WTC11 (cell line): ENCODE measurements around the gene LGALS12. TPM values are rescaled to one million over a fixed set of nuclear protein-coding genes. Genes with fewer than 3 reads are reported as not detected.
A peak's percentile ranks its signal among the peaks of the same experiment; 100 is the strongest.

Source experiments
- ATAC-seq: fragments of 200-7000 bp; cut with Tn5 transposase; 2 replicates; pipeline ENCODE4 v1.10.0; 2021; ENCODE audit warnings: mild to moderate bottlenecking, moderate library complexity
- CTCF ChIA-PET: fragments of 300-600 bp; sonication (Branson Sonifier 250); formaldehyde crosslinking; loops from one replicate; lab custom pipeline; 2021; ENCODE audit warnings: antibody characterized with exemption; lab: Charles Lee
- POLR2A ChIA-PET: fragments of 350-600 bp; sonication (Branson Sonifier 250); formaldehyde crosslinking; loops from one replicate; lab custom pipeline; 2021; ENCODE audit warnings: antibody characterized with exemption; lab: Charles Lee
- DNase-seq: peaks from one replicate; pipeline ENCODE4 v3.0.0; 2021; ENCODE audit warnings: low spot score
- H3K27ac Mint-ChIP-seq: 2 replicates; pipeline ENCODE4 v1.8.0; 2021; ENCODE audit warnings: mixed read lengths
- H3K27me3 Mint-ChIP-seq: 2 replicates; pipeline ENCODE4 v1.8.0; 2021; ENCODE audit warnings: low read depth, mild to moderate bottlenecking, moderate library complexity, mixed read lengths
- H3K36me3 Mint-ChIP-seq: 2 replicates; pipeline ENCODE4 v1.8.0; 2021; ENCODE audit warnings: mixed read lengths
- H3K4me1 Mint-ChIP-seq: 2 replicates; pipeline ENCODE4 v1.8.0; 2022; ENCODE audit warnings: mixed read lengths
- H3K4me3 Mint-ChIP-seq: 2 replicates; pipeline ENCODE4 v1.8.0; 2021; ENCODE audit warnings: mild to moderate bottlenecking, moderate library complexity, mixed read lengths
- H3K9me3 Mint-ChIP-seq: 2 replicates; pipeline ENCODE4 v1.8.0; 2021; ENCODE audit warnings: mixed read lengths
- CBFB ChIP-seq: sonication (generic); formaldehyde crosslinking; IDR thresholded peaks from 2 replicates; pipeline ENCODE4 v1.8.1; 2022; ENCODE audit warnings: mild to moderate bottlenecking, low read depth, missing genetic modification reagents
- CREM ChIP-seq: sonication (generic); formaldehyde crosslinking; IDR thresholded peaks from 2 replicates; pipeline ENCODE4 v1.8.1; 2022; ENCODE audit warnings: mild to moderate bottlenecking, missing genetic modification reagents, moderate library complexity
- FOXJ3 ChIP-seq: sonication (generic); formaldehyde crosslinking; IDR thresholded peaks from 2 replicates; pipeline ENCODE4 v1.9.0; 2021; ENCODE audit warnings: missing genetic modification reagents, mild to moderate bottlenecking, borderline replicate concordance
- HMGA2 ChIP-seq: fragments of 250-450 bp; sonication (Bioruptor Pico); IDR thresholded peaks from 2 replicates; pipeline ENCODE4 v1.4.0; 2021; ENCODE audit warnings: mild to moderate bottlenecking, moderate library complexity
- IRF2 ChIP-seq: sonication (generic); formaldehyde crosslinking; IDR thresholded peaks from 2 replicates; pipeline ENCODE4 v1.8.0; 2022; ENCODE audit warnings: low read depth, missing genetic modification reagents, borderline replicate concordance
- JAZF1 ChIP-seq: fragments of 250-450 bp; sonication (Bioruptor Pico); IDR thresholded peaks from 2 replicates; pipeline ENCODE4 v1.9.0; 2021; ENCODE audit warnings: moderate library complexity, mild to moderate bottlenecking, inconsistent platforms
- MXD4 ChIP-seq: fragments of 250-450 bp; sonication (Bioruptor Pico); IDR thresholded peaks from 2 replicates; pipeline ENCODE4 v1.8.0; 2021; ENCODE audit warnings: mild to moderate bottlenecking, moderate library complexity, borderline replicate concordance
- MYBL2 ChIP-seq: sonication (generic); formaldehyde crosslinking; IDR thresholded peaks from 2 replicates; pipeline ENCODE4 v1.8.1; 2023; ENCODE audit warnings: mild to moderate bottlenecking, moderate library complexity, missing genetic modification reagents
- SMAD3 ChIP-seq: sonication (generic); formaldehyde crosslinking; IDR thresholded peaks from 2 replicates; pipeline ENCODE4 v1.8.0; 2022; ENCODE audit warnings: missing genetic modification reagents, mild to moderate bottlenecking, borderline replicate concordance
- SMAD4 ChIP-seq: sonication (generic); formaldehyde crosslinking; IDR thresholded peaks from 2 replicates; pipeline ENCODE4 v1.8.0; 2022; ENCODE audit warnings: mild to moderate bottlenecking, missing genetic modification reagents
- ZBTB21 ChIP-seq: sonication (generic); formaldehyde crosslinking; IDR thresholded peaks from 2 replicates; pipeline ENCODE4 v1.8.1; 2023; ENCODE audit warnings: mild to moderate bottlenecking, missing genetic modification reagents, borderline replicate concordance
- ZNF219 ChIP-seq: sonication (generic); formaldehyde crosslinking; IDR thresholded peaks from 2 replicates; pipeline ENCODE4 v1.8.0; 2023; ENCODE audit warnings: missing genetic modification reagents, mild to moderate bottlenecking, borderline replicate concordance
- ZNF263 ChIP-seq: sonication (generic); formaldehyde crosslinking; IDR thresholded peaks from 2 replicates; pipeline ENCODE4 v1.8.1; 2022; ENCODE audit warnings: low read depth, mild to moderate bottlenecking, moderate library complexity, missing genetic modification reagents
- ZNF317 ChIP-seq: sonication (generic); formaldehyde crosslinking; IDR thresholded peaks from 2 replicates; pipeline ENCODE4 v1.8.1; 2023; ENCODE audit warnings: low read depth, mild to moderate bottlenecking, moderate library complexity, missing genetic modification reagents, borderline replicate concordance
- ZNF416 ChIP-seq: fragments of 250-450 bp; sonication (Bioruptor Pico); IDR thresholded peaks from 2 replicates; pipeline ENCODE4 v1.9.0; 2021; ENCODE audit warnings: mild to moderate bottlenecking, inconsistent platforms
- total RNA-seq: library from RNA; stranded (reverse); gene quantifications from 3 replicates; pipeline ENCODE4 v1.2.3, GENCODE V29; 2021
- TF ChIP-seq, protein P1 (sequence below): sonication (generic); formaldehyde crosslinking; IDR thresholded peaks from 2 replicates; pipeline ENCODE4 v1.8.0; 2022; ENCODE audit warnings: mild to moderate bottlenecking, missing genetic modification reagents
- TF ChIP-seq, protein P2 (sequence below): fragments of 200-600 bp; IDR thresholded peaks from 2 replicates; pipeline ENCODE4 v1.8.0; 2022; ENCODE audit warnings: antibody characterized with exemption
- TF ChIP-seq, protein P3 (sequence below): fragments of 250-450 bp; sonication (Bioruptor Pico); IDR thresholded peaks from 2 replicates; pipeline ENCODE4 v2.1.2; 2022; ENCODE audit warnings: mild to moderate bottlenecking, moderate library complexity
- TF ChIP-seq, protein P4 (sequence below): sonication (generic); formaldehyde crosslinking; IDR thresholded peaks from 2 replicates; pipeline ENCODE4 v1.8.1; 2022; ENCODE audit warnings: mild to moderate bottlenecking, moderate library complexity, missing genetic modification reagents
- TF ChIP-seq, protein P5 (sequence below): sonication (generic); formaldehyde crosslinking; IDR thresholded peaks from 2 replicates; pipeline ENCODE4 v1.8.0; 2023; ENCODE audit warnings: missing genetic modification reagents
- TF ChIP-seq, protein P6 (sequence below): sonication (generic); formaldehyde crosslinking; conservative IDR thresholded peaks from 2 replicates; pipeline ENCODE4 v1.8.1; 2022; ENCODE audit warnings: mild to moderate bottlenecking, missing genetic modification reagents
- TF ChIP-seq, protein P7 (sequence below): sonication (generic); formaldehyde crosslinking; IDR thresholded peaks from 2 replicates; pipeline ENCODE4 v1.8.0; 2022; ENCODE audit warnings: mild to moderate bottlenecking, missing genetic modification reagents

Gene LGALS12
- total RNA-seq, 1 experiment from 2014 or later, result 1.4 TPM

DNA sequence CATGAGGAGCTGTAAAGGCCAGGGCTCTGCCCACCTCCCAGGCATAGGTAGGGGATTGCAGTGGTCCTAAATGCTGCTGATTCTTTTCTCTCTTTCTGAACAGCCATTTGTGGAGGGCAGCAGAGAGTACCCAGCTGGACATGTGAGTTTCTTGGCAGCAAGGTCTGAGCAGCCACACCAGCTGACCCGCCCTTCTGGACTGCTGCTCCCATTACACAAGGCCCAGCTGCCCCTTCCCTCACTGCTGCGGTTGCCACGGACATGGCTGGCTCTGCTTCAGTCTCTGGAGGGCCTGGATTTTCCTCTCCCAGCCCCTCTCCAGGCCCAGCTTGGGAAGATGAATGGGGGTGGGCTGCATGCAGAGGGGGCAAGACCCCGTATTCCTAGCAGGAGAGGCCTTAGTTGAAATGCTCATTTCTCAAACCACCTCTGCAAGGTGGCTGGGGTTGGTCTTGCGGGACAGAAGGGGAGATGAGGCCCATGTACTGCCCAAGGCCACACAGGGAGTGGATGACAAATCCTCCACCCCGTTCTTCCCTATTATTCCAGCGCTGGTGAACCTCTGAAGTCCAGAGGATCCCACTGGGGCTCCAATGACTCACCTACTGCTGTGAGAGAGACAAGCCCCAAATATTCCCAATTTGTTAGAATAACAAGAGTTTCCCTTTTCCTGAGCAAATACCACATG, 4.6 kb downstream of the LGALS12 start:
- Mint-ChIP-seq H3K27me3 (peaks cover 6% of the 10 kb centered on the region; the same call in 1 of the 2 replicates), H3K4me3 (no peak overlapping the region), H3K9me3 (no peaks in the 10 kb centered on the region), H3K27ac (peak overlapping the region; percentile 36; the same call in 1 of the 2 replicates), H3K36me3 (no peaks in the 10 kb centered on the region), H3K4me1 (peaks cover 38% of the 10 kb centered on the region)
- TF ChIP-seq, protein P1, sequence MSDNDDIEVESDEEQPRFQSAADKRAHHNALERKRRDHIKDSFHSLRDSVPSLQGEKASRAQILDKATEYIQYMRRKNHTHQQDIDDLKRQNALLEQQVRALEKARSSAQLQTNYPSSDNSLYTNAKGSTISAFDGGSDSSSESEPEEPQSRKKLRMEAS (CRISPR knock-in tag), result no peak
- TF ChIP-seq ZNF219 (CRISPR knock-in tag) (no peak), FOXJ3 (CRISPR knock-in tag) (no peak), MXD4 (CRISPR knock-in tag) (no peak), JAZF1 (CRISPR knock-in tag) (no peak), SMAD4 (no peak), IRF2 (CRISPR knock-in tag) (no peak)
- TF ChIP-seq, protein P2, sequence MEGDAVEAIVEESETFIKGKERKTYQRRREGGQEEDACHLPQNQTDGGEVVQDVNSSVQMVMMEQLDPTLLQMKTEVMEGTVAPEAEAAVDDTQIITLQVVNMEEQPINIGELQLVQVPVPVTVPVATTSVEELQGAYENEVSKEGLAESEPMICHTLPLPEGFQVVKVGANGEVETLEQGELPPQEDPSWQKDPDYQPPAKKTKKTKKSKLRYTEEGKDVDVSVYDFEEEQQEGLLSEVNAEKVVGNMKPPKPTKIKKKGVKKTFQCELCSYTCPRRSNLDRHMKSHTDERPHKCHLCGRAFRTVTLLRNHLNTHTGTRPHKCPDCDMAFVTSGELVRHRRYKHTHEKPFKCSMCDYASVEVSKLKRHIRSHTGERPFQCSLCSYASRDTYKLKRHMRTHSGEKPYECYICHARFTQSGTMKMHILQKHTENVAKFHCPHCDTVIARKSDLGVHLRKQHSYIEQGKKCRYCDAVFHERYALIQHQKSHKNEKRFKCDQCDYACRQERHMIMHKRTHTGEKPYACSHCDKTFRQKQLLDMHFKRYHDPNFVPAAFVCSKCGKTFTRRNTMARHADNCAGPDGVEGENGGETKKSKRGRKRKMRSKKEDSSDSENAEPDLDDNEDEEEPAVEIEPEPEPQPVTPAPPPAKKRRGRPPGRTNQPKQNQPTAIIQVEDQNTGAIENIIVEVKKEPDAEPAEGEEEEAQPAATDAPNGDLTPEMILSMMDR, result no peak
- TF ChIP-seq, protein P3, sequence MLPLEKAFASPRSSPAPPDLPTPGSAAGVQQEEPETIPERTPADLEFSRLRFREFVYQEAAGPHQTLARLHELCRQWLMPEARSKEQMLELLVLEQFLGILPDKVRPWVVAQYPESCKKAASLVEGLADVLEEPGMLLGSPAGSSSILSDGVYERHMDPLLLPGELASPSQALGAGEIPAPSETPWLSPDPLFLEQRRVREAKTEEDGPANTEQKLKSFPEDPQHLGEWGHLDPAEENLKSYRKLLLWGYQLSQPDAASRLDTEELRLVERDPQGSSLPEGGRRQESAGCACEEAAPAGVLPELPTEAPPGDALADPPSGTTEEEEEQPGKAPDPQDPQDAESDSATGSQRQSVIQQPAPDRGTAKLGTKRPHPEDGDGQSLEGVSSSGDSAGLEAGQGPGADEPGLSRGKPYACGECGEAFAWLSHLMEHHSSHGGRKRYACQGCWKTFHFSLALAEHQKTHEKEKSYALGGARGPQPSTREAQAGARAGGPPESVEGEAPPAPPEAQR (CRISPR knock-in tag), result no peak
- ATAC-seq (no peak), DNase-seq (no peak)
- ChIA-PET CTCF (interaction anchor here (0.7 to 6.2 kb wide), 2 partner anchors 31 to 96 kb away, joined by 3 to 92 read pairs; no protein-coding TSS in a partner anchor), POLR2A (no interaction called here)

DNA sequence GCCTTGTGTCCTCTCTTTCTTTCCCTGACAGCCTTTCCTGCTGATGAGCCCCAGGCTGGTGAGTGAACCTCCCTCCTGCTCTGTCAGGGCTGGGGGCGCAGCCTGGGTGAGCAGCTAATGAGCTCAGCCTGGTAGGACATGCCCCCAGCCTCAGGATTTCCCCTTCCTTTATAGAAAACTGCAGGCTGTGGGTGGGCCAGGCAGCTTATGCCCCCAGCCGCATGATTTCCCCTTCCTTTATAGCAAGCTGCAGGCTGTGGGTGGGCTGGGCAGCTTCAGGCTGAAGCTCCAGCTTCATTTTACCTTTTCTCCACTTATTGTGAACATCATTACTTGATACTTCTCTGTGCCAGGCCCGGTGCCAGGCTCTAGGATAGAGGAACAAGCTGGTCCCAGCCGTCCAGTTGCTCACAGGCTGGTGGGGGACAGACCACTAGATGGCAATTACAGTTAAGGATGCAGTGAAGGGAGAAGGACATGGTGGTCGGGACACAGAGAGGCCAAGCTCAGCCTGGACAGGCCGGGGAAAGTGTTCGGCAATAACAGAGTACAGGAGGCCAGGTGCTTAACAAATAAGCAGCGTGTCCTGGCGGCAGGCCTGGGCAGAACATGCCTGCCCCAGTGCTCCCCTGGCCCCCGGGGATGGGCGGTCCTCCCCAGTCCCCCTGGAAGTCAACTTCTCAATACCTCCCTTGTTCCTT, 5.3 kb downstream of the LGALS12 start:
- ChIA-PET POLR2A (no interaction called here), CTCF (interaction anchor here (1.2 to 6.2 kb wide), 2 partner anchors 32 to 125 kb away, joined by 4 to 92 read pairs; no protein-coding TSS in a partner anchor)
- TF ChIP-seq, protein P4, sequence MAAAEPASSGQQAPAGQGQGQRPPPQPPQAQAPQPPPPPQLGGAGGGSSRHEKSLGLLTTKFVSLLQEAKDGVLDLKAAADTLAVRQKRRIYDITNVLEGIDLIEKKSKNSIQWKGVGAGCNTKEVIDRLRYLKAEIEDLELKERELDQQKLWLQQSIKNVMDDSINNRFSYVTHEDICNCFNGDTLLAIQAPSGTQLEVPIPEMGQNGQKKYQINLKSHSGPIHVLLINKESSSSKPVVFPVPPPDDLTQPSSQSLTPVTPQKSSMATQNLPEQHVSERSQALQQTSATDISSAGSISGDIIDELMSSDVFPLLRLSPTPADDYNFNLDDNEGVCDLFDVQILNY (CRISPR knock-in tag), result no peak
- TF ChIP-seq ZNF263 (CRISPR knock-in tag), result peak; percentile 24; the same call in 1 of the 2 replicates
- peaks cover 4% of the 10 kb centered on the region; the same call in 1 of the 2 replicates for H3K27me3 Mint-ChIP-seq
- no peak for ATAC-seq
- H3K27ac Mint-ChIP-seq, result no peak overlapping the region; the same call in 1 of the 2 replicates
- no peaks in the 10 kb centered on the region for H3K36me3 Mint-ChIP-seq
- no peak for DNase-seq
- H3K4me1 Mint-ChIP-seq, result peaks cover 31% of the 10 kb centered on the region
- H3K4me3 Mint-ChIP-seq, result no peak overlapping the region
- H3K9me3 Mint-ChIP-seq, result no peaks in the 10 kb centered on the region

DNA sequence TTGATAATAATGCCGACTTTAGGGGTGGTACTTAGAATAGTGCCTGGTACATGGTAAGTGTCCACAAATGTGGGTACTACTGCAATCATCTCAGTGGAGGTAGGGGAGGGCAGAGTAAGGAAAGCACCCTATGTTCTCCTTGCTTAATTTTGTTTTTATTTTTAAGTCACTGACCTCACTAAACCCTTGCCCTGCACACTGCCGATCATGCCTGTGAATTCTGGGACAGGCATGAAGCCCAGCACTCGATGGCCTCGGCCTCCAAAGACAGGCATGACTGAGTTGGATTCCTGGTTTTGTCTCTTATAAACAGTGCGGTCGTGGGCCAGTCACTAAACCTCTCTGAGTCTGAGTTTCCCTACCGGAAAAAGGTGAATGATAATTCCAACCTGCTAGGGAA, 6.9 kb downstream of the LGALS12 start:
- Mint-ChIP-seq H3K27ac (no peak overlapping the region), H3K36me3 (no peaks in the 10 kb centered on the region), H3K4me3 (no peak overlapping the region), H3K9me3 (no peaks in the 10 kb centered on the region), H3K4me1 (peaks cover 18% of the 10 kb centered on the region), H3K27me3 (no peaks in the 10 kb centered on the region; the same call in 1 of the 2 replicates)
- ATAC-seq (no peak), DNase-seq (no peak)
- CTCF ChIA-PET, result no interaction called here
- POLR2A ChIA-PET, result no interaction called here
- TF ChIP-seq ZNF317 (CRISPR knock-in tag) (no peak), CREM (CRISPR knock-in tag) (no peak), ZNF416 (CRISPR knock-in tag) (no peak), SMAD3 (CRISPR knock-in tag) (no peak), CBFB (CRISPR knock-in tag) (no peak), ZBTB21 (no peak), MYBL2 (CRISPR knock-in tag) (no peak), HMGA2 (no peak)
- TF ChIP-seq, protein P5, sequence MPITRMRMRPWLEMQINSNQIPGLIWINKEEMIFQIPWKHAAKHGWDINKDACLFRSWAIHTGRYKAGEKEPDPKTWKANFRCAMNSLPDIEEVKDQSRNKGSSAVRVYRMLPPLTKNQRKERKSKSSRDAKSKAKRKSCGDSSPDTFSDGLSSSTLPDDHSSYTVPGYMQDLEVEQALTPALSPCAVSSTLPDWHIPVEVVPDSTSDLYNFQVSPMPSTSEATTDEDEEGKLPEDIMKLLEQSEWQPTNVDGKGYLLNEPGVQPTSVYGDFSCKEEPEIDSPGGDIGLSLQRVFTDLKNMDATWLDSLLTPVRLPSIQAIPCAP (CRISPR knock-in tag), result no peak
- TF ChIP-seq, protein P6, sequence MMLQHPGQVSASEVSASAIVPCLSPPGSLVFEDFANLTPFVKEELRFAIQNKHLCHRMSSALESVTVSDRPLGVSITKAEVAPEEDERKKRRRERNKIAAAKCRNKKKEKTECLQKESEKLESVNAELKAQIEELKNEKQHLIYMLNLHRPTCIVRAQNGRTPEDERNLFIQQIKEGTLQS (CRISPR knock-in tag), result no peak
- TF ChIP-seq, protein P7, sequence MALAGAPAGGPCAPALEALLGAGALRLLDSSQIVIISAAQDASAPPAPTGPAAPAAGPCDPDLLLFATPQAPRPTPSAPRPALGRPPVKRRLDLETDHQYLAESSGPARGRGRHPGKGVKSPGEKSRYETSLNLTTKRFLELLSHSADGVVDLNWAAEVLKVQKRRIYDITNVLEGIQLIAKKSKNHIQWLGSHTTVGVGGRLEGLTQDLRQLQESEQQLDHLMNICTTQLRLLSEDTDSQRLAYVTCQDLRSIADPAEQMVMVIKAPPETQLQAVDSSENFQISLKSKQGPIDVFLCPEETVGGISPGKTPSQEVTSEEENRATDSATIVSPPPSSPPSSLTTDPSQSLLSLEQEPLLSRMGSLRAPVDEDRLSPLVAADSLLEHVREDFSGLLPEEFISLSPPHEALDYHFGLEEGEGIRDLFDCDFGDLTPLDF (CRISPR knock-in tag), result no peak
- TF ChIP-seq, protein P3 (CRISPR knock-in tag), result no peak
